Measurements from ENCODE around the gene IFT88. TPM values are rescaled to one million over a fixed set of nuclear protein-coding genes. Genes with fewer than 3 reads are reported as not detected.

The IFT88 gene
- total RNA-seq, 2 experiments from 2014 or later = 9.0 to 9.5 TPM

GRCh38 chr13:20691616-20692015 lies 124.7 kb downstream of the IFT88 start:
- intact Hi-C loops (cut with DNase I, micrococcal nuclease) = no loop called here
- CTCF ChIA-PET = no interaction called here
- H3K27me3 ChIP-seq (ENCODE audit: control insufficient read depth in 1 of 2, insufficient read depth in 2 of 2, low read length in 2 of 2) = peaks cover 0 to 5% of the 10 kb centered on the region in 2 experiments
- ATAC-seq (ENCODE audit: poor library complexity) = no peak
- Mint-ChIP-seq H3K4me3 (no peak overlapping the region), H3K27me3 (peaks cover 7% of the 10 kb centered on the region), H3K27ac (no peak overlapping the region), H3K9me3 (no peaks in the 10 kb centered on the region), H3K36me3 (ENCODE audit: low read depth) (peaks cover 6% of the 10 kb centered on the region), H3K4me1 (ENCODE audit: low read depth) (no peaks in the 10 kb centered on the region)
- no peak for DNase-seq
- no peak overlapping the region for H3K4me3 ChIP-seq (ENCODE audit: low read length)
- H3K36me3 ChIP-seq (ENCODE audit: insufficient read depth, low read length) = no peaks in the 10 kb centered on the region
- POLR2A ChIA-PET = no interaction called here
- TF ChIP-seq CTCF (IDR thresholded peaks at IDR 0.05) = no peak
- H3K27ac ChIP-seq (ENCODE audit: low read depth in 1 of 2, low read length in 2 of 2) = no peak overlapping the region
- no peaks in the 10 kb centered on the region for H3K4me1 ChIP-seq (ENCODE audit: insufficient read depth, low read length)
- no peaks in the 10 kb centered on the region for H3K9me3 ChIP-seq (ENCODE audit: control insufficient read depth in 1 of 2, insufficient read depth in 1 of 2, low read length in 2 of 2)

- no peaks in the 10 kb centered on the region for H3K4me1 ChIP-seq (ENCODE audit: insufficient read depth, low read length)
- H3K9me3 Mint-ChIP-seq = no peaks in the 10 kb centered on the region
- H3K27me3 Mint-ChIP-seq = peaks cover 47% of the 10 kb centered on the region
- H3K4me3 Mint-ChIP-seq = no peak overlapping the region
- H3K4me3 ChIP-seq (ENCODE audit: low read length) = no peak overlapping the region
- H3K36me3 ChIP-seq (ENCODE audit: insufficient read depth, low read length) = no peaks in the 10 kb centered on the region
- ATAC-seq (ENCODE audit: poor library complexity) (no peak), DNase-seq (no peak)
- H3K4me1 Mint-ChIP-seq (ENCODE audit: low read depth) = no peaks in the 10 kb centered on the region
- intact Hi-C loops (cut with DNase I, micrococcal nuclease) = no loop called here
- no peaks in the 10 kb centered on the region for H3K9me3 ChIP-seq (ENCODE audit: control insufficient read depth in 1 of 2, insufficient read depth in 1 of 2, low read length in 2 of 2)
- CTCF ChIA-PET = no interaction called here
- H3K27me3 ChIP-seq (ENCODE audit: control insufficient read depth in 1 of 2, insufficient read depth in 2 of 2, low read length in 2 of 2) = peaks cover 12 to 27% of the 10 kb centered on the region in 2 experiments
- TF ChIP-seq CTCF (IDR thresholded peaks at IDR 0.05) = no peak
- no peaks in the 10 kb centered on the region for H3K36me3 Mint-ChIP-seq (ENCODE audit: low read depth)
- H3K27ac ChIP-seq (ENCODE audit: low read depth in 1 of 2, low read length in 2 of 2) = no peak overlapping the region
- H3K27ac Mint-ChIP-seq = no peak overlapping the region
- POLR2A ChIA-PET = no interaction called here
Observed at GRCh38 chr13:20696073-20696472, 129.1 kb downstream of the IFT88 start.

GRCh38 chr13:20699715-20700114 lies 132.8 kb downstream of the IFT88 start:
- peaks cover 13% of the 10 kb centered on the region for H3K4me1 ChIP-seq (ENCODE audit: insufficient read depth, low read length)
- no peaks in the 10 kb centered on the region for H3K9me3 ChIP-seq (ENCODE audit: control insufficient read depth in 1 of 2, insufficient read depth in 1 of 2, low read length in 2 of 2)
- no peak overlapping the region for H3K27ac ChIP-seq (ENCODE audit: low read depth in 1 of 2, low read length in 2 of 2)
- ChIA-PET POLR2A (no interaction called here), CTCF (no interaction called here)
- peaks cover 61% of the 10 kb centered on the region for H3K27me3 Mint-ChIP-seq
- no peak overlapping the region for H3K4me3 ChIP-seq (ENCODE audit: low read length)
- TF ChIP-seq CTCF (IDR thresholded peaks at IDR 0.05) = no peak
- no peaks in the 10 kb centered on the region for H3K36me3 ChIP-seq (ENCODE audit: insufficient read depth, low read length)
- no peak for ATAC-seq (ENCODE audit: poor library complexity)
- H3K9me3 Mint-ChIP-seq = no peaks in the 10 kb centered on the region
- peaks cover 7% of the 10 kb centered on the region for H3K4me1 Mint-ChIP-seq (ENCODE audit: low read depth)
- intact Hi-C loops (cut with DNase I, micrococcal nuclease) = loop anchor here (5.0 to 10.0 kb wide), 4 partner anchors 175 to 595 kb away; partner anchors contain the start of genes CRYL1 (in 1 of the 2) and GJB2 (in 1 of the 2)
- H3K36me3 Mint-ChIP-seq (ENCODE audit: low read depth) = no peaks in the 10 kb centered on the region
- no peak overlapping the region for H3K4me3 Mint-ChIP-seq
- DNase-seq = no peak
- no peak overlapping the region for H3K27ac Mint-ChIP-seq
- peaks cover 18 to 44% of the 10 kb centered on the region in 2 experiments for H3K27me3 ChIP-seq (ENCODE audit: control insufficient read depth in 1 of 2, insufficient read depth in 2 of 2, low read length in 2 of 2)

Data from CD4-positive, alpha-beta T cell (primary cell).